ENCODE measurements around the gene CMBL.
"Not testable (repeated sequence)": the region's sequence is repeated elsewhere in the genome, so short reads cannot be mapped to it uniquely, and the experiment has no call there.

CMBL gene

GRCh38 chr5:10253390-10253789 lies 54.3 kb downstream of the CMBL start:
- DNase-seq: no peak

GRCh38 chr5:10251405-10251804 lies 56.3 kb downstream of the CMBL start:
- no peak for DNase-seq

GRCh38 chr5:10250806-10251276 lies 56.9 kb downstream of the CMBL start:
- no peak for DNase-seq

DNA sequence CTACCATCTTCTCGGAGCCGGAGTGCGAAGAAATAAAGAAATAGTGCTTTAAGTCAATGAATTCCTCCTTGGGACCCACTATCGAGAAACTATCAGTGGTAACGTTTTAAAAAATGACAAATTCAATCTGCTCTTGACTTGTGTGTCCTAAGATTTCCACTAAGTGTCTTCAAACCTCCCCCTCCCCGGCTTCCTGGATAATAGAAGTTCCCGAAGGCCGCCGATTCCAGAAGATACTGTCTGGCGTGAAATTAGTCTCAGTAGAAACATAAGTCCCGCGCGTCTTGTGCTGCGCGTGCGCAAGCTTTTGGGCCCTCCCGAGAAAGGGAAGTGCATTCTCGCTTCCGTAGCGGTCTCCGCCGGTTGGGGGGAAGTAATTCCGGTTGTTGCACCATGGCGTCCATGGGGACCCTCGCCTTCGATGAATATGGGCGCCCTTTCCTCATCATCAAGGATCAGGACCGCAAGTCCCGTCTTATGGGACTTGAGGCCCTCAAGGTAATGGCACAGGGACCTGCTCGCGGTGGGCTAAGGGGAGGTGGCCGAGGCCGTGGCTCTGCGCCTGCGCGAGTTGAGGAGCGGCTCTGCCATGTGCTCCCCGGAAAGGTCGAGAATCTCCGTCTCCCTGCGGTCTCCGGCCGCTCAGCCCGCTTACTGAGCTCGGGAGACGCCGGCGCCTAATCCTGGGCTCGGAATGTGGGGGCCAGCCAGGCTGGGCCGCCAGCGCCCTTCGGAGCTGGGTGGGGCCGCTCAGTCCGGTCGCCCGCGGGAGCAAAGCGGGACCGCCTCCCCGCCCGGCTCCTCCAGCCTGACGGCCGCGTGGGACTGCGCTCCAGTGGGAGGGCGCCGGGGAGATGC lies 57.5 kb downstream of the CMBL start, which contains the start of gene CCT5:
Gene CCT5 (plus strand): TSS at position 333 of the 858 bp plus-strand sequence. CDS start 61 bp downstream, at position 394.
- DNase-seq: peak; percentile 95

DNA sequence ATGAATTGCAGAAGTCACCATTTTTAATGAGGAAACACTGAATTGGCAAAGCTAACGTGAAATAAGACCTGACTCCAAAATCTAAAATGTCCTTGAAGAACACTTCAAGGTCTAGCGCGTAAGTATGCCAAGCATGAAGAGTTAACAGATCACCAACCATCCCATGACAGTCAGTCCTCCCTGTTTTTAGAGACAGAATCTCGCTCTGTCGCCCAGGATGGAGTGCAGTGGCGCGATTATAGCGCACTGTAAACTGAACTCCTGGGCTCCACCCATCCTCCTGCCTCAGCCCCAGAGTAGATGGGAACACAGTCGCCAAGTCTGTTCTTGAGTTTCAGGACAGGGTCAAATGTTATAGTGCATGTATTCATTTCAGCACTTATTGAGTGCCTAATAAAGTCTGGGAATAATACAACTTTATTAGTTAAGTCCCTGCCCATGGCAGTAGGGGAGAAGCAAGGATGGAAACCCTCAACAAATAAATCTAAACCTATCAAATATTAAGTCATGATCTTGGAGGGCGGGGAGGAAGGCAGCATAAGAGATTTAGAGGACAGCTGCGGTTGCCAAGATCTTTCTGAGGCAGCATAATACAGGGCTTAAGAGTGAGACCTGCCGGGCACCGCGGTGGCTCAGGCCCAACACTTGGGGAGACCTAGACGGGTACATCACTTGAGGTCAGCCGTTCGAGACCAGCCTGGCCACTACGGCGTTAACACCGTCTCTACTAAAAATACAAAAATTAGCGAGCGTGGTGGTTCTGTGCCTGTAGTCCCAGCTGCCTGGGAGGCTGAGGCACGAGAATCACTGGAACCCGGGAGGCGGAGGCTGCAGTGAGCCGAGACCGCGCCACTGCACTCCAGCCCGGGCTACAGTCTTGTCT lies 59.1 kb downstream of the CMBL start:
- DNase-seq: no peak

GRCh38 chr5:10247217-10247616 lies 60.5 kb downstream of the CMBL start:
- DNase-seq: not testable (repeated sequence)

DNA sequence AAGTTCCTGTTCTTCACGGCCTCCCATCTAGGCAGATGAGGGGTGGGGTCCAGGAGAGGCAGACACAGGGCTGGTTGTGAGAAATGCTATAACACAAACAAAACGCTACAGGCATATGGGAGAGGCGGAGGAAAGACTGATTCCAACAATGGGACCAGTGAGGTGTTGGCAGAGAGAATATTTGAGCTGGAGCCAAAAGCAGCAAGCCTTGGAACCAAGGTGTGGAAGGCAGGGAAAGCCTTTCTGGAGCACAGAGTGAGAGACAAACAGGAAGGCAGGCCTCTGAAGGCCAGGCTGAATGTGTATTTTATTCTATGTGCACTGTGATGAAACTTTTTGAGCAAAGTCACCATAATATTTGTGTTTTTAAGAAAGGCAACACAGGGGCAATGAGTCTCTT lies 60.9 kb downstream of the CMBL start:
- no peak for DNase-seq

DNA sequence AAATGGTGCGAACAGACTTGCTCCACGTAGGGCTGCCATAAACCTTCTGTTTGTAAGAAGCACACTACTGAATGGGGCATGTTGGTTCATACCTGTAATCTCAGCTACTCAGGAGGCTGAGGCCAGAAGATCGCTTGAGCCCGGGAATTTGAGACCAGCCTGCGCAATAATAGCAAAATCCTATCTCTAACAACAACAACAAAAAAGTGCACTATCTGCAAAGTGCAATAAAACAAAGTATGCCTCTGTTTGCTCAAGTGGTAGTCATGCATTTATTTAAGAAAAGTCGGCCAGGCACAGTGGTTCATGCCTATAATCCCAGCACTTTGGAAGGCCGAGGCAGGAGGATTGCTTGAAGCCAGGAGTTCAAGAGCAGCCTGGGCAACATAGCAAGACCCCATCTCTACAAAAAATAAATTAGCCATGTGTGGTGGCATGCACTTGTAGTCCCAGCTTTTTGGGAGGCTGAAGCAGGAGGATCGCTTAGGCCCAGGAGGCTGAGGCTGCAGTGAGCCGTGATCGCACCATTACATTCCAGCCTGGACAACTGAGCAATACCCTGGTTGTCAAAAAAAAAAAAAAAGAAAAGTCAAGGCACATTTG lies 63.3 kb downstream of the CMBL start:
- no peak for DNase-seq

- DNase-seq: no peak
Observed at GRCh38 chr5:10243660-10244240, 64.0 kb downstream of the CMBL start.

DNA sequence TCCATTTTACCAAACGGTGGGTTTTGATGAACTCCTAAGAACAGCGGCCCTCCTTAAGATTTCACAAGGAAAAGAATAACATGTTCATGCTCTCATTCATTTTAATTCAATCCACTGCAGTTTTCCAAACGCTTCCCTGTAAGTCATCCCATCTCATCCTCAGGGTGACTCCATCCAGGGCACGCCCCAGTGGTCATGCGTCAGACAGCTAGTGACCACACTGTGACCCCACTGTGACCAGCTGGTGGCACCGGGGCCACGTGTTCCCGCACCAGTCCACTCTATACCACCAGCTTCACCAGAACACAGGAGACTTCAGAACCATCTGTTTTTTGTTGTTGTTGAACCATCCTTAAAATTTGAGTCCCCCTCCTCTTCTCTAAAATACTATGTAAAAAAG lies 72.4 kb downstream of the CMBL start:
- DNase-seq: no peak

DNA sequence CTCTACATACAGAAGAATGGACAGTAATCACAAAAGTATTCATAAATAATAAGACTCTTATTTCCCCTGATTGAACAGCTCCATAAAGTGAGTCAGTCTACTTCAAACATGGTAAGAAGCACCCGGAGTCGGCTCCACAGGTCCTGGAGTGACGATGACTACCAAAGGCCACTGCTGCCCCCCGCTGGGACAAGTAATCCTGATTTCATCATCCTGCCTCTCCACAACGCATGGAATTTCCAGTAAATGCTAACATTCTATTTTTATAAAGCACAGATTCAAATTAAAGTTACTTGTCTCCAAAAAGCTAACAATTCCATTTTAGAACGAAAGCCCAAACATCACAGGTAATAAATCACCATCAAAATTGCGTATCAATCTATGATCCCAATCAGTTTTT lies 74.2 kb downstream of the CMBL start:
- no peak for DNase-seq

- no peak for DNase-seq
Observed at GRCh38 chr5:10233011-10233410, 74.7 kb downstream of the CMBL start.

DNA sequence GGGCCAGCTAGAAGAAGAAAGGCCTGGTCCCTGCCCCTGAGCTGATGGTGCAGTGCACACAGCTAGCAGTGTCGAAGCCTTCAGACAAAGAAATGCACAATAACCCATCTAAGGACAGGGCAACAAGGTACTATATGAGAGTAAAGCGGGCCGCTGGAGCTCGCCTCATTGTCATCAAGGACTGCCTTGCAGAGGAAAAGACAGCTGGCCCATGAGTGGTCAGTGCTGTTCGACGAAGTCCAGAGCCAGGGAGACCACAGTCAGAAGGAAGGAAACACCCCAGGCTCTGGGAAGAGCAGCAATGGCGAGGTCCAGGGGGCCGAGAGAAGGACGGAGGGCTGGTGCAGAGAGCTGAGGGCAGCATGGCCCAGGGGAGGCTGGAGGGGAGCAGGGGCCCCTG lies 75.3 kb downstream of the CMBL start:
- no peak for DNase-seq

DNA sequence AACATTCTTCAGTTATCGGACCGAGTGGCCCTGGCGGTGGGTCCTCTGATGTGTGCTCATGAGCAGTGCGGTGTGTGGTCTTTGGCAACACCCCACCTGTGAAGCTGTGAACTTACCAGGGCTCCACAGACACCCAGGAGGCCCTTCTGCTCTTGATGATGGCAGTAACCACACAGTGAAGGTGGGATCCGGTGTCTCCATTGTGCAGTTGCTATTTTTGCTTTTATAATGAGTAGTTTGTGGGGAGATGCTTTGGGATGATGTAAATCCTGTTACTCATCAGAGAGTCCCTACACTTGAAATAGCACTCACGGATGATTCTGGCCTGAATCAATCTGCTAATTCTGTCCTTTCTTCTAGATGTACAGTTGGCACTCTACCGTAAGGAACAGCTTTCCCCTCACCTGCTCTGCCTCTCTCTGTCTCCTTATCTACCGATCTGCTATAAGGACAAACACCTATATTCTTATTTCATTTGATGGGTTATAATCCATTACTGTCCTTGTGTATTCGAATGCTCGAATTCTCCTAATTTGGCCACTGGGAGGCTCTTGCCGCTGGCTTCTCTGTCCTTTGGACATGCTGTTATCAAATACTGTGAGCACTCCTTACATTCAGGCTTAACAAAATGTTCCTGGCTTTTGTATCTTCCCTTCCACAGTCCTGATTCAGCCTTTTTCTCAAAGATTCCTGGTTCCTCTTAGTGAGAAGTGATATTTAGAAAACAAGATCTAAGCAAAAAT lies 78.2 kb downstream of the CMBL start:
- no peak for DNase-seq

DNA sequence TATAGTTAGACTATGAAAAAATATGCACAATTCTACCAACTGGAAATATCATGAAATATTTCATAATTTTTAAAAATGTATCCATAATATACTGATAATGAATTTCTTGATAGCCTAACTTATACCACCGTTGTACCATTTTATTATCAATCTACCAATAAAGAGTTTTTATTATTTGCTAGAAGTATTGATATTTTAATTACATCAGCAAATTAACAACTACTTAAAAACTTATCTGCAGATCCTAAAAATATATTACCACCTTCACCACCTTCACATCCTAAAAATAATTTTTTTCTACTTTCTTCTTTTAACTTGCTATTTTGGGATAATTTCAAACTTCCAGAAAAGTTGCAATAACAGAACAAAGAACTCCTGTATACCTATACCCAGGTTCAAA lies 79.4 kb downstream of the CMBL start:
- DNase-seq: no peak

Measured in CD4-positive, alpha-beta T cell treated with Interferon gamma for 1 hour (primary cell).